ENCODE measurements around the gene KCNT1.

KCNT1 gene

DNA sequence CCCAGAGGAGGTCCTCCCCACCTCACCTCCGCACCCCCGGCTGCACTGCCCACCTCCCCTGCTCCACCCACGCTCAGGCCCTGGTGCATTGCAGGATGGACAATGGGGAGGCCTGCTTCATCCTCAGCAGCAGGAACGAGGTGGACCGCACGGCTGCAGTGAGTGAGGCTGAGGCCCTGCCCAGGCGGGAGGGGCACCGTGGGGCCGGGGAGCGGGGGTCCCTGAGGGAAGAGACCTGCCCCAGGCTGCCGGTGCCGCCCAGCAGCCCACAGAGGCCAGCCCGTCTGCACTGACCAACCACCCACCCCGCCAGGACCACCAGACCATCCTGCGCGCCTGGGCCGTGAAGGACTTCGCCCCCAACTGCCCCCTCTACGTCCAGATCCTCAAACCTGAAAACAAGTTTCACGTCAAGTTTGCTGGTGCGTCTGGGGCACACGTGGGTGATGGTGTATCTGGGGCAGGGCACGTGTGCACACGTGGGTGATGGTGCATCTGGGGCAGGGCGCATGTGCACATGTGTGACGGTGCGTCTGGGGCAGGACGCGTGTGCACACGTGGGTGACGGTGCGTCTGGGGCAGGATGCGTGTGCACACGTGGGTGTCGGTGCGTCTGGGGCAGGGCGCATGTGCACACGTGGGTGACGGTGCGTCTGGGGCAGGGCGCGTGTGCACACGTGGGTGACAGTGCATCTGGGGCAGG is 66.7 kb downstream of the KCNT1 start:
- TF ChIP-seq FOXP2 (optimal IDR thresholded peaks at IDR 0.05; ENCODE audit: borderline replicate concordance, extremely low read depth, extremely low read length, insufficient read depth) (no peak), SIN3A (IDR thresholded peaks at IDR 0.05; ENCODE audit: borderline replicate concordance, insufficient read depth, low read length) (no peak), TAF1 (IDR thresholded peaks at IDR 0.05; ENCODE audit: borderline replicate concordance, insufficient read depth, low read length) (no peak), POLR2AphosphoS5 (IDR thresholded peaks at IDR 0.05; ENCODE audit: low read depth, low read length) (no peak)
- TF ChIP-seq, protein P1, sequence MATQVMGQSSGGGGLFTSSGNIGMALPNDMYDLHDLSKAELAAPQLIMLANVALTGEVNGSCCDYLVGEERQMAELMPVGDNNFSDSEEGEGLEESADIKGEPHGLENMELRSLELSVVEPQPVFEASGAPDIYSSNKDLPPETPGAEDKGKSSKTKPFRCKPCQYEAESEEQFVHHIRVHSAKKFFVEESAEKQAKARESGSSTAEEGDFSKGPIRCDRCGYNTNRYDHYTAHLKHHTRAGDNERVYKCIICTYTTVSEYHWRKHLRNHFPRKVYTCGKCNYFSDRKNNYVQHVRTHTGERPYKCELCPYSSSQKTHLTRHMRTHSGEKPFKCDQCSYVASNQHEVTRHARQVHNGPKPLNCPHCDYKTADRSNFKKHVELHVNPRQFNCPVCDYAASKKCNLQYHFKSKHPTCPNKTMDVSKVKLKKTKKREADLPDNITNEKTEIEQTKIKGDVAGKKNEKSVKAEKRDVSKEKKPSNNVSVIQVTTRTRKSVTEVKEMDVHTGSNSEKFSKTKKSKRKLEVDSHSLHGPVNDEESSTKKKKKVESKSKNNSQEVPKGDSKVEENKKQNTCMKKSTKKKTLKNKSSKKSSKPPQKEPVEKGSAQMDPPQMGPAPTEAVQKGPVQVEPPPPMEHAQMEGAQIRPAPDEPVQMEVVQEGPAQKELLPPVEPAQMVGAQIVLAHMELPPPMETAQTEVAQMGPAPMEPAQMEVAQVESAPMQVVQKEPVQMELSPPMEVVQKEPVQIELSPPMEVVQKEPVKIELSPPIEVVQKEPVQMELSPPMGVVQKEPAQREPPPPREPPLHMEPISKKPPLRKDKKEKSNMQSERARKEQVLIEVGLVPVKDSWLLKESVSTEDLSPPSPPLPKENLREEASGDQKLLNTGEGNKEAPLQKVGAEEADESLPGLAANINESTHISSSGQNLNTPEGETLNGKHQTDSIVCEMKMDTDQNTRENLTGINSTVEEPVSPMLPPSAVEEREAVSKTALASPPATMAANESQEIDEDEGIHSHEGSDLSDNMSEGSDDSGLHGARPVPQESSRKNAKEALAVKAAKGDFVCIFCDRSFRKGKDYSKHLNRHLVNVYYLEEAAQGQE (IDR thresholded peaks at IDR 0.05; ENCODE audit: insufficient read depth in 1 of 2, low read depth in 2 of 2, low read length in 2 of 2): no peak

DNA sequence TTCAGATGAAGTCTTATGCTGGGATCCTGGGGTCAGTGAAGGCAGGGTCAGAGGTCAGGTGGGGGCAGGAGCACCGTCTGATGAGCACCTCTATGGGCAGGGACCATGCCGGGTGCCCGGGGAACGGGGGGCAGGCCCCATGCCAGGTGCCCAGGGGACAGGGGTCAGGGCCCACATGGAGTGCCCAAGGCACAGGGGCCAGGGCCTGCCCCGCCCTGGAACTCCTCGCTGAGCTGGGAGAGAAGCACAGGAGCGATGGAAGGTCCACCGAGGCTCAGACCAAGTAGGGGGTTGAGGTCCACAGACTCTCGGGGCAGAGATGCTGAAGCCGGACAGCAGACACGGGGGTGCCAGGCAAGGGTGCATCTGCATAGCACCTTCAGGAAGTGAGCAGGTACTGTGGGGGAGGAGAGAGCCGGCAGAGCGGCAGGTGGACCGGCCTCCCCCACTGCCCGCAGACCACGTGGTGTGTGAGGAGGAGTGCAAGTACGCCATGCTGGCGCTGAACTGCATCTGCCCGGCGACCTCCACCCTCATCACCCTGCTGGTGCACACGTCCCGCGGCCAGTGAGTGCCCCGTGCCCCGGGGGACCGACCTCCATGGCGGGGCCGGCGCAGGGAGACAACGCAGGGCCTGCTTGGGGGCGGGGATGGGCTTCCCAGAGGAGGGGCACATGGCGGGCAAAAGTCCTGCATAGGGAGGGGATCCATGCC is 67.7 kb downstream of the KCNT1 start:
- TF ChIP-seq FOXP2 (optimal IDR thresholded peaks at IDR 0.05; ENCODE audit: borderline replicate concordance, extremely low read depth, extremely low read length, insufficient read depth) (no peak), POLR2AphosphoS5 (IDR thresholded peaks at IDR 0.05; ENCODE audit: low read depth, low read length) (no peak), SIN3A (IDR thresholded peaks at IDR 0.05; ENCODE audit: borderline replicate concordance, insufficient read depth, low read length) (no peak), TAF1 (IDR thresholded peaks at IDR 0.05; ENCODE audit: borderline replicate concordance, insufficient read depth, low read length) (no peak)
- TF ChIP-seq, protein P1 (IDR thresholded peaks at IDR 0.05; ENCODE audit: insufficient read depth in 1 of 2, low read depth in 2 of 2, low read length in 2 of 2): no peak

DNA sequence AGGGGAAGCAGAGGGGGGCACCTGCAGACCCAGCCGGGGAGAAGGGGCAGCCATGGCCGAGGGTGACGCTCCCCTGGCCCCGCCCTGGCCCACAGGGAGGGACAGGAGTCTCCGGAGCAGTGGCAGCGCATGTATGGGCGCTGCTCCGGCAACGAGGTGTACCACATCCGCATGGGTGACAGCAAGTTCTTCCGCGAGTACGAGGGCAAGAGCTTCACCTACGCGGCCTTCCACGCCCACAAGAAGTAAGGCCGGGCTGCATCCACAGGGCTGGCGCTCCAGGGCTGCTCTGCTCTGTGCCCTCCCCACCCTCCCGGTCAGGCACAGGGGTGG is 68.2 kb downstream of the KCNT1 start:
- TF ChIP-seq POLR2AphosphoS5 (IDR thresholded peaks at IDR 0.05; ENCODE audit: low read depth, low read length) (no peak), SIN3A (IDR thresholded peaks at IDR 0.05; ENCODE audit: borderline replicate concordance, insufficient read depth, low read length) (no peak), TAF1 (IDR thresholded peaks at IDR 0.05; ENCODE audit: borderline replicate concordance, insufficient read depth, low read length) (no peak), FOXP2 (optimal IDR thresholded peaks at IDR 0.05; ENCODE audit: borderline replicate concordance, extremely low read depth, extremely low read length, insufficient read depth) (no peak)
- TF ChIP-seq, protein P1 (IDR thresholded peaks at IDR 0.05; ENCODE audit: insufficient read depth in 1 of 2, low read depth in 2 of 2, low read length in 2 of 2): no peak

DNA sequence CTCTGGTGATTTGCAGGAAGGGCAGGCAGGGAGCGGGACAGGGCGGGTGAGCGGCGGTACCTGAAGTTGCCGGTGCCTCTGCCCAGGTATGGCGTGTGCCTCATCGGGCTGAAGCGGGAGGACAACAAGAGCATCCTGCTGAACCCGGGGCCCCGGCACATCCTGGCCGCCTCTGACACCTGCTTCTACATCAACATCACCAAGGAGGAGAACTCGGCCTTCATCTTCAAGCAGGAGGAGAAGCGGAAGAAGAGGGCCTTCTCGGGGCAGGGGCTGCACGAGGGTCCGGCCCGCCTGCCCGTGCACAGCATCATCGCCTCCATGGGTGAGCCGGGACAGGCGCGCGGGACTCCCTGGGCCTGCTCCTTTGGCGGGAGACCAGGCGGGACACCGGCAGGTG is 68.8 kb downstream of the KCNT1 start:
- TF ChIP-seq SIN3A (IDR thresholded peaks at IDR 0.05; ENCODE audit: borderline replicate concordance, insufficient read depth, low read length): no peak
- no peak for TF ChIP-seq FOXP2 (optimal IDR thresholded peaks at IDR 0.05; ENCODE audit: borderline replicate concordance, extremely low read depth, extremely low read length, insufficient read depth)
- TF ChIP-seq, protein P1 (IDR thresholded peaks at IDR 0.05; ENCODE audit: insufficient read depth in 1 of 2, low read depth in 2 of 2, low read length in 2 of 2): no peak
- no peak for TF ChIP-seq TAF1 (IDR thresholded peaks at IDR 0.05; ENCODE audit: borderline replicate concordance, insufficient read depth, low read length)
- no peak for TF ChIP-seq POLR2AphosphoS5 (IDR thresholded peaks at IDR 0.05; ENCODE audit: low read depth, low read length)

Measured in PFSK-1 (cell line).